Gastrocnemius medialis (tissue), 4 donors: ENCODE measurements around the gene ACOT13.

Experiments used
- CTCF ChIP-seq, 5 experiments: fragments of 450-650 bp in 3 of 5; fragments of 200-600 bp in 2 of 5; sonication (generic) in 2 of 5; IDR thresholded peaks in 4 of 5; conservative IDR thresholded peaks in 1 of 5; 1 replicate in 4 of 5; 2 replicates in 1 of 5; pipeline ENCODE4 v1.5.1; 2016 to 2019; ENCODE audit warnings: antibody characterized with exemption in 5 of 5, mild to moderate bottlenecking in 3 of 5, moderate library complexity in 3 of 5
- POLR2A ChIP-seq, 2 donors: fragments of 450-650 bp; IDR thresholded peaks; one replicate each; pipeline ENCODE4 v1.6.1; 2017; ENCODE audit warnings: antibody characterized with exemption in 2 of 2, mild to moderate bottlenecking in 2 of 2, moderate library complexity in 2 of 2

- no peak for TF ChIP-seq POLR2A (IDR thresholded peaks at IDR 0.05)
- TF ChIP-seq CTCF (IDR thresholded peaks at IDR 0.05 in 4 of 5, conservative IDR thresholded peaks at IDR 0.05 in 1 of 5): no peak
These were observed 13.7 kb downstream of the ACOT13 start for GRCh38 chr6:24680582-24680981.
